HG02678 (cell line): Measurements from ENCODE around the gene DEFB128.

ENCODE experiments used
- ATAC-seq: cut with Tn5 transposase; IDR thresholded peaks from one replicate; pipeline ENCODE4 v1.9.1; 2021; ENCODE audit warnings: mild to moderate bottlenecking, moderate library complexity; ENCODE audit not compliant: unreplicated experiment

DEFB128 gene

GRCh38 chr20:157154-157553 lies 32.4 kb downstream of the DEFB128 start, which contains the start of gene DEFB127:
Gene DEFB127 (plus strand): TSS chr20:157454. CDS start chr20:157545, 91 bp downstream.
- no peak for ATAC-seq

- no peak for ATAC-seq
These were observed 37.4 kb downstream of the DEFB128 start for GRCh38 chr20:152131-152530.

- ATAC-seq, result no peak
These were observed 43.6 kb downstream of the DEFB128 start for GRCh38 chr20:145877-146276.

- ATAC-seq, result no peak
These were observed 47.2 kb downstream of the DEFB128 start, which contains the start of gene DEFB126 for GRCh38 chr20:142290-142689. Gene DEFB126 (plus strand): TSS chr20:142590. CDS start chr20:142629, 39 bp downstream.
